Panc1 (cell line): ENCODE results near the gene CDK11A.

ENCODE experiments used
- CTCF ChIP-seq: fragments of 450-650 bp; IDR thresholded peaks from 2 replicates; pipeline ENCODE4 v1.5.1; 2017; ENCODE audit warnings: mild to moderate bottlenecking
- POLR2AphosphoS5 ChIP-seq: IDR thresholded peaks from 2 replicates; pipeline ENCODE4 v1.6.1; 2012; ENCODE audit warnings: mild to moderate bottlenecking, low read depth, low read length, moderate library complexity
- SIN3A ChIP-seq: IDR thresholded peaks from 2 replicates; pipeline ENCODE4 v1.6.1; 2012; ENCODE audit warnings: low read depth, mild to moderate bottlenecking, low read length, moderate library complexity, borderline replicate concordance; ENCODE audit not compliant: insufficient read depth
- TCF7L2 ChIP-seq: IDR thresholded peaks from 2 replicates; pipeline ENCODE4 v1.6.1; 2011; ENCODE audit warnings: mild to moderate bottlenecking, low read depth, low read length, inconsistent platforms

DNA sequence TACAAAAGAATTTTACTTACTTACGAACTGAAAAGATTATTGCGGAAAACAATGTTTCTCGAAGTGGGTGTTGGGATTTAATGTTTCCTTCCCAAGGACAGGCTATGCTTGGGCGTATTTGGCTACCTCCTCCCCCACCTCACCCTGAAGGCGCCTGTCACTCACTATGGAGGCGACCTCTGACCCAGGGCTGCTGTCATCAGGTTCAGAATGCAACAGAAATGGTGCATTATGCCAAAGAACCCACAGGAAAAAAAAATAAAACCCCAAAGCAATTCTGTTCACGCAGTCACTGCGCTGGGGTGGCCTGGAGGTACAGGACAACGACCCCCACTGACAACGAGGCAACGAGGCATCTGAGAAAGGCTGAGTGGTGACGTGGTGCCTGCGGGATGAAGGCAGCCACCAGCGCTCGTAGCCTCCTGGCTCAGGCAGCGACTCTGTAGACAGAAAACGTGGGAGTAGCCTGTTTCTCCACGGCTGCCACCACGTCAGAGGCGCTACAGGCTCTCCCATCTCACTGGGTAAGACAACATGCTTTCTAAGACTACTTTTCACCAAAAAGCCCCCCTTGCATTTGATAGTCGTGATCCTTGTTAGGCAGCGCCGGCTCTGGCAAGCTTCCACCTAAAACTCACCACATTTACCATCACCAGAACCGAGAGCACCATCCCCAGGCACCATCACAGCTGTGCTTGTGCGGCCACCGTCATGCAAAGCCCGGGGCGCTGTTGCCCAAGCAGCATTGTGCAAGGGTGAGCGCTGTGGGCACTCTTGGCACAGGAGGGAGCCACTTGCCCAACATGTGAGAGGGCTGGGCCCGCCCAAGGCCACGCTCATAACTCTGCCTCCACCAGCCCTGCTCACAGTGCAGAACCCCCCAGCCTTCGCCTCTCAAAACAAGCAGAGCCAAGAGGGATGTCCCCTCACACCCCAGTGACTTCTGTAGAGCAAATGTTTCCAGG lies 39.8 kb upstream of the CDK11A start:
- TF ChIP-seq SIN3A (no peak), CTCF (no peak), TCF7L2 (no peak), POLR2AphosphoS5 (no peak)
